ENCODE measurements around the gene ZFYVE21.
"Not testable (repeated sequence)": the region's sequence is repeated elsewhere in the genome, so short reads cannot be mapped to it uniquely, and the experiment has no call there.

ZFYVE21 gene

DNA sequence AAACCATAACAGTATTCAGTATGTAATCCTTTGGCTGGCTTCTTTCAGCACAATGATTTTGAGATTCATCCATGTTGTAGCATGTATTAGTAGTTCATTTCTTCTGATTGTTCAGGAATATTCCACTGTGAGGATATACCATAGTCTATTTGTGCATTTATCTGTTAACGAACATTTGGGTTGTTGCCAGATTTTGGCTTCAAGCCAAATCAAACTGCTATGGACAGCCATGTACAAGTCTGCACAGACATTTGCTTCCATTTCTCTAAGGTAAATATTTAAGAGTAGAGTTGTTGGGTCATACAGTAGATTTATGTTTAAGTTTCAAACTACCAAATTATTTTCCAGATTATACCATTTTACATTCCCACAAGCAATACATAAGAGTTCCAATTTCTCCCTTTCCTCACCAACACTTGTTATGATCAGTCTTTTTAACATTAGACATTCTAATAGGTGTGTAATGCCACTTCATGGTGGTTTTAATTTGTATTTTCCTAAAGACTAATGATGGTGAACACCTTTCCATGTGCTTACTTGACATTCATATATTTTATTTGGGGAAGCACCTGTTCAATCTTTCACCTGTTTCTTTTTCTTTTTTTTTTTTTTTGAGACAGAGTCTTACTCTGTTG lies 56.6 kb downstream of the ZFYVE21 start:
- no peak for DNase-seq
- in situ Hi-C loops (cut with HindIII; ENCODE audit: low pct_ligation_motif_present, low pct_unique_long_range_greater_than_20kb, low sequenced_read_pairs), result no loop called here

DNA sequence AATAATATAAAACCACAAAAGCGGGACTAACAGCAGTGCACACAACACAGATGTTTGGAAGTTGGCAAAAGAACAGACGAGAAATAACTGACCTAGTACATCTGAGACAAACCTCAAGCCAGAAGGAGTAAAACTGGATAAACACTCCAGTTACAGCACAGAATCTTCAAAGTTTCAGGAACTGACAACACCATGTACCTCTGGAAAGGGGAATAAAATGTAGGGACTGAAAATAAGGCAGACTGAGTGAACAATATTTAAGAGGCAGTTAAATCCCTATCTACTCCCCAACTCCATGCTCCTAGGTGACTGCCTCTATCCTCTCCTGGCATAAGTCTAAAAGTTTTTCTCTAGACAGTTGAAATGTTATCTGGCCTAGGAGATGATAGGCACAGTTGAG lies 57.9 kb downstream of the ZFYVE21 start:
- DNase-seq, result no peak
- in situ Hi-C loops (cut with HindIII; ENCODE audit: low pct_ligation_motif_present, low pct_unique_long_range_greater_than_20kb, low sequenced_read_pairs), result no loop called here

DNA sequence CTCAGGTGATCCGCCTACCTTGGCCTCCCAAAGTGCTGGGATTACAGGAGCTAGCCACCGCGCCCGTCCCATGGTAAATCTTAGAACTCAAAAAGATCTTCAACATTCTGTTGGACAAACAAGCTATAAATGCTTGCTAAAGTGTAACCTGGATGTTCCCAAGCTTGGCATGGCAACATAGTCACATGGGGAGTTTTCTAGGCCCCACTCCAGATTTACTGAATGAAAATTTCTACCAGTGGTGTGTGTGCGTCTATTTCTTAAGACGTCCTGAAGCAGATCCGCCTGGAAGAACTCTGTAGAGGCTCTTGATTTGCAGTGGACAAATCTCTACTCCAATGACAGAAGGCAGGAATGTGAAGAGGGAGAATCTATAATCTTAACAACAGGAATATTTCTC lies 59.9 kb downstream of the ZFYVE21 start:
- DNase-seq, result no peak
- in situ Hi-C loops (cut with HindIII; ENCODE audit: low pct_ligation_motif_present, low pct_unique_long_range_greater_than_20kb, low sequenced_read_pairs), result no loop called here

DNA sequence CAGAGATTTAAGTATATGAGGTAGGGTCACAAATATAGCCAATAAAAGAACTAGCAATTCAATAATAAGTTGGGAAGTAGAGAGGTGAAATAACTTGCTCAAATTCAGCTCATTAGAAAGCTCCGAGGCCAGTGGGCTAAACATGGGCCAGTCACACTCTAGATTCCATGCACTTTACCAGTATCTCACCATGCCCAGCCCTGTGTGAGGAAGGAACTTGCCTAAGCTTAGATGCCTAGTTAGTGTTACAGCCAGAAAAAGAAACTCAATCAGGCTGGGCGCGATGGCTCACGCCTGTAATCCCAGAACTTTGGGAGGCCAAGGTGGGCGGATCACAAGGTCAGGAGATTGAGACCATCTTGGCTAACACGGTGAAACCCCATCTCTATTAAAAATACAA lies 60.7 kb downstream of the ZFYVE21 start:
- in situ Hi-C loops (cut with HindIII; ENCODE audit: low pct_ligation_motif_present, low pct_unique_long_range_greater_than_20kb, low sequenced_read_pairs); DNase-seq: not testable (repeated sequence)

DNA sequence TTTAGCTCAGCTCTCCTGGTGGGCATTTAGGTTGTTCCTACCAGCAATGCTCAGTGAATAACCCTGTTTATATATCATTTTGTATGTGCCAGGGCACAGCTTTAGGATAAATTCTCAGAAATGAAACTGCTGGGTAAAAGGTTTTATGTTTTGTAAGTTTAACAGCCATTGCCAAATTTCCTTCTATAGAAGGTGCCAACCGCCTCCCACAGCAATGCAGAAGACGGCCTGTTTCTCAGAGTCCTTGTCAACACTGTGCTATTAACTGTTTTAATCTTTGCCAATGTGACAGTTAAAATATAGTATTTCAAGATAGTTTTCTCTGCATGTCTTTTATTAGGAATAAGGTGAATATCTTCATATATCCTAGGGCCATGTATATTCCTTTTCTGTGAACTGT lies 66.8 kb downstream of the ZFYVE21 start:
- no peak for DNase-seq
- in situ Hi-C loops (cut with HindIII; ENCODE audit: low pct_ligation_motif_present, low pct_unique_long_range_greater_than_20kb, low sequenced_read_pairs), result no loop called here
